SKM-1 treated with dmso at 0.1 percent for 144 hours (cell line): ENCODE measurements around the gene ABHD8.

Experiments used
- DNase-seq: peaks from one replicate; lab custom pipeline; 2025; ENCODE audit not compliant: unreplicated experiment; lab: John Stamatoyannopoulos, UW

ABHD8 gene, protein sequence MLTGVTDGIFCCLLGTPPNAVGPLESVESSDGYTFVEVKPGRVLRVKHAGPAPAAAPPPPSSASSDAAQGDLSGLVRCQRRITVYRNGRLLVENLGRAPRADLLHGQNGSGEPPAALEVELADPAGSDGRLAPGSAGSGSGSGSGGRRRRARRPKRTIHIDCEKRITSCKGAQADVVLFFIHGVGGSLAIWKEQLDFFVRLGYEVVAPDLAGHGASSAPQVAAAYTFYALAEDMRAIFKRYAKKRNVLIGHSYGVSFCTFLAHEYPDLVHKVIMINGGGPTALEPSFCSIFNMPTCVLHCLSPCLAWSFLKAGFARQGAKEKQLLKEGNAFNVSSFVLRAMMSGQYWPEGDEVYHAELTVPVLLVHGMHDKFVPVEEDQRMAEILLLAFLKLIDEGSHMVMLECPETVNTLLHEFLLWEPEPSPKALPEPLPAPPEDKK

GRCh38 chr19:17303167-17303939 is at the start of gene ABHD8:
TSS of gene ABHD8 (minus strand) at chr19:17303425. CDS start at chr19:17301616, 1,809 bp downstream.
- DNase-seq: peak; percentile 95

DNA sequence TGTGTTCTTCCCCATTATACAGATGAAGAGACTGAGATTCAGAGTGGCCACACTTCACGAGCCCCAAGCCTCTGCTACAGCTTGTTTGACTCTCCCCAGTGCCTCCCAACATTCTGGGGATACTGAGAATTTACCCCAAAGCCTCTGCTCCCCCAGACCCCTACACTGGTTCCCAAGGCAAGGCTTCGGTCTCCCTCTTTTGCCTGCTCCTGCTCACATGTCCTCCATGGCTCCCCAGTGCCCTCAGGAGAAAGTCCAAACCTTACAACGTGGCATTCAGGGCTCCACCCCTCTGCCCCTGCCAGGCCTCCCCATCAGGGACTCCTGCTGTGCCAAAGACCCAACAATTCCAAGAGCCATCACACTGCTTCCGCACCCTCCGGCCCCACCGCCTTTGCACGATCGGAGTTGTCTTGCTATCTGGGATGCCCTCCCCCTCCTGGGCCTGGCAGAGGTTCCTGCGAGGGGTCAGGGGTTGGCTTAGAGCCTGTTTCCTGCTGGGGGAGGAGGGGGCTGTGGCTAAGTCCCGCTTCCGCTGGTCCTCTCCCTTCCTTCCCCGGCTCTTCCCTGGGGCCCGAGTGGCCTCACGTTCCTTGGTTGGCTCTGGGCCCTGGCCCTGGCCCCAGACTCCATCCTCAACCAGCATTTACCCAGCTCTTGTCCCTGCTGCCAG is 49.5 kb upstream of the ABHD8 start:
- no peak for DNase-seq

GRCh38 chr19:17351815-17352435 is 48.7 kb upstream of the ABHD8 start:
- DNase-seq: no peak

- no peak for DNase-seq
These were observed 45.5 kb upstream of the ABHD8 start for GRCh38 chr19:17348700-17349099.

- no peak for DNase-seq
These were observed 44.7 kb upstream of the ABHD8 start for GRCh38 chr19:17347877-17348276.

DNA sequence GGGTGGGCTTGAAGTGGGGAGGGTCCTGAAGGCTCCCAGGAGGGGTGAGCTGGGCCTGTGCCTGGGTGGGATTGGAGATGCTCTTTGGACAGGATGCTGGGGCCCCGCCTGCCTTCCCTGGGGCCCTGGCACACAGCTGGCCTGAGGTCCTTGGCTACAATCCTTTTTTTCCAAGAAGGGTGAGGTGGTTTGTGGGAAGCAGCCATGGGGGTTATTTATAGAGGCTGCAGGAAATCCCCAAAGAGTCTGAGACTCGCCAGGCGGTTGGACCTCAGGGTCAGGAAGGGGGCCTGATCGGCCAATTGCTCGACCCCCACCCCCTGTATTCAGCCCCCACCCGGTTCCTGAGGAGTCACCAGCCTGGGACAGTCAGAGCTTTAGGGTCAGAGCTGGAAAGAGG is 44.1 kb upstream of the ABHD8 start:
- DNase-seq: no peak

DNA sequence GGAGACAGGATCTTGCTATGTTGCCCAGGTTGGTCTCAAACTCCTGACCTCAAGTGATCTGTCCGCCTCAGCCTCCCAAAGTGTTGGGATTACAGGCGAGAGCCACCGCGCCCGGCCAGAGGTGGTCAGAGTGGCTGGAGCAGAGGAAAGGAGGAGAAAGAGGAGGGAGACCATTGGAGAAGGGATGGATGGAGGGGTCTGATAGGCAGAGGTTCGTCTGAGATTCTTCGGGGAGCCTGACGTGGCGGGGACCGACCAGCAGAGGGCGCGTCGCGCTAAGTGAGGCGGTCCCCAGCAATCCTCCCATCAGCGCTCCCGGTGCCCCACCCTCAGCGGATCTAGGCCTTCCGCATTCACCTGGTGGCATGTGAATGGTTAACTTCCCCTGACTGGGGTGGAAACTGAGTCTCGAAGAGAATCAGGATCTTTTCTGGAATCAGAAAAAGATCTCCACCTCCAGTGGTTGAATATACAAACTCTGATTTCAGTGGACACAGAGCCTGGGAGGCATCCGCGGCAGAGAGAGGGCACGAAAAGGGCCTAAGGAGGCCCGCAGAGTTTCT is 43.0 kb upstream of the ABHD8 start:
- peak; percentile 60 for DNase-seq

GRCh38 chr19:17341845-17342244 is 38.6 kb upstream of the ABHD8 start:
- no peak for DNase-seq

GRCh38 chr19:17341386-17341785 is 38.2 kb upstream of the ABHD8 start:
- DNase-seq: no peak

DNA sequence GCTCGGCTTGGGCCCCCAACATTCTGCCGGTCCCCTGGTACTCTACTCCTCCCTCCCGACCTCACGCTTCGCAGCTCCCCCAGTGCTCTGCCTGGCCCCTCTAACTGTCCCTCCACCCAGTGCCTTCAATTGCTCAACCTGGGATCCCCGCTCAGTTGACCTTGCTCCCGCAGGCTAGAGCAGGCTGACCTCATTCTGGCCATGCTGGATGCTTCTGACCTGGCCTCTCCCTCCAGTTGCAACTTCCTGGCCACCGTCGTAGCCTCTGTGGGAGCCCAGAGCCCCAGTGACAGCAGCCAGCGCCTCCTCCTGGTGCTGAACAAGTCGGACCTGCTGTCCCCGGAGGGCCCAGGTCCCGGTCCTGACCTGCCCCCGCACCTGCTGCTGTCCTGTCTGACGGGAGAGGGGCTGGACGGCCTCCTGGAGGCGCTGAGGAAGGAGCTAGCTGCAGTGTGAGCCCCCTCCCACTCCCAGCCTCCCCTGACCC is 37.7 kb upstream of the ABHD8 start:
- no peak for DNase-seq

DNA sequence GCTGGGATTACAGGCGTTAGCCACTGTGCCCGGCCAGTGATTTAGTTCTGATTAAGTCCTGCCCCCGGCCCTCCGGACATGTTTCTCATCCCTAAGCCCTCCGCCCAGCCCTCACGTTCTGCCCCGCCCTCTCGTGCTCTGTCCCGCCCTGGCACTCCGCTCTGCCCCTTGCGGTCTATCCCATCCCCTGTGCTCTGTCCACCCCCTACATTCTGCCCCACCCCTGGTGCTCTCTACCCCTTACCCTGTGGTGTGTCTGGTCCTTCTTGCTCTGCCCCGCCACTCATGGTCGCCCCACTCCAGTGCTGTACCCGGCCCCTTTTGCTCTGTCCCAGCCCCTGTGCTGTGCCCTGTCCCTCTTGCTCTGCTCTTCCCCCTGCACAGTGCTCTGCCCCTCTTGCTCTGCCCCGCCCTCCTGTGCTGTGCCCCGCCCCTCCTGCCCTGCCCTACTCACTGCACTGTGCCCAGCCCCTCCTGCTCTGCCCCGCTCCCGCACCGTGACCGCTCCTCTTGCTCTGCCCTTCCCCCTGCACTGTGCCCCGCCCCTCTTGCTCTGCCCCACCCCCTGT is 37.2 kb upstream of the ABHD8 start:
- DNase-seq: no peak

GRCh38 chr19:17339088-17339741 is 36.0 kb upstream of the ABHD8 start:
- DNase-seq: no peak

GRCh38 chr19:17338433-17339078 is 35.3 kb upstream of the ABHD8 start:
- no peak for DNase-seq

DNA sequence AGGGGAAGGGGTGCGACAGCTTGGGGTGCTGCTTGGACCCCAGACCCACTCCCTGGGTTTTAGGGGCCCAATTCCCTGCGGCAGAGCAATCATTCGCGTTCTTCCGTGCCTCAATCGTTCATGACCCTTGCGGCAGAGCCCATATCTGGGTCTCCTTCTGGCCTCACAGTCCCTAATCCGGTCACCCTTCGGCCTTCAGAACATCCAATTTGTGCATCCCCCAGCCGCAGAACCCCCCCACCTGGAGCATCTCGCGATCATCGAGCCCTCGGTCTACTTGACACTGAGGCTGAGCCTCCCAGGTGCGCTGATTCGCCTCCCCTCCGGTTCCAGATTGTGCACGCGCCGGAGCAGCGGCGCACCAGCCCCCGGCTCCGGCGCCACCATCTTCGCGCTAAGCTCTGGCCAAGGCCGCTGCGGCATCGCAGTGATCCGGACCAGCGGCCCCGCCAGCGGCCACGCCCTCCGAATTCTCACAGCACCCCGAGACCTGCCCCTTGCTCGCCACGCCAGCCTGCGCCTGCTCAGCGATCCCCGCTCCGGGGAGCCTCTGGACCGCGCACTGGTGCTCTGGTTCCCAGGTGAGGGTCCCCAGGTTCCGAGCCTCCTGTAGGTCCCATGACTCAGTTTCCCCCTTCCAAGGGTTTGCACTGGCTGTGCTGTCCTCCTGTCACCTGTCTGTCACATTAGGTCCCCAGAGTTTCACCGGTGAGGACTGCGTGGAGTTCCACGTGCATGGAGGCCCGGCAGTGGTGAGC is 34.6 kb upstream of the ABHD8 start:
- no peak for DNase-seq

DNA sequence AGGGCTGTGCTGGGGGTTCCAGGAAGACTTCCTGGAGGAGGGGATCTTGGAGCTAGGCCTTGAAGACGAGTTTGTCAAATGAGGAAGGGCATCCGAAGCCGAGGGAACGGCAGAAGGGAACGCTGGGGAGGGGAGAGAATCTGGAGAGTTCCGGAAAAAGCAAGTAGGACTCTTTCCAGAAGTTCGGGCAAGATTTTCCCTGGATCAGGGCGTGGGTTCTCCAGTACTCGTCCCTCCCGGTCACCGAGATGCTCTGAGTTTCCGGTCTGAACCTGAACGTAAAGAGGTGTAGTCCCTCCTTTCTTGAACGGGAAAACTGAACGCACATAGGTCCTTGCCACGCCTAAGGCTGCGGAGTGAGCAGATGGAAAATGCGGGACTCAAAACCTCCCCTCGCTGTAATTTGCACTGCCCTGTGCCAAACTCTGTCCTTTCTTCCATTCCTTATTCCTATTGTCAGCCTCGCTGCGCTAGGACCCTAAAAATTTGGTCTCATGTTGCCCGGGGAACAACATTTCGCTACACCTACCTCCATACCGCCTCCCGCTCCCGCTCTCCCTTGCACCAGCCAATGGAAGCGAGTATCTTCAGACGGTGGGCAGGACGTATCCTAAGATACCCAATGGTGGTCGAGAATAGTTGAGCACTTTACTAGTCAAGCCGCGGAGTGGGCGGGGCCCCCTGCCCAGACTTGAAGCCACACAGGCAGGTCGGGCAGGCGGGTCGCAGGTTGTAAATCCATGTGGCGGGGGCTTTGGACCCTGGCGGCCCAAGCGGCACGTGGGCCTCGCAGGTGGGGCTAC is 33.8 kb upstream of the ABHD8 start, which contains the start of gene GTPBP3:
Gene GTPBP3 (plus strand): TSS at position 682 of the 803 bp plus-strand sequence. CDS start 59 bp downstream, at position 741.
- DNase-seq: peak; percentile 99

DNA sequence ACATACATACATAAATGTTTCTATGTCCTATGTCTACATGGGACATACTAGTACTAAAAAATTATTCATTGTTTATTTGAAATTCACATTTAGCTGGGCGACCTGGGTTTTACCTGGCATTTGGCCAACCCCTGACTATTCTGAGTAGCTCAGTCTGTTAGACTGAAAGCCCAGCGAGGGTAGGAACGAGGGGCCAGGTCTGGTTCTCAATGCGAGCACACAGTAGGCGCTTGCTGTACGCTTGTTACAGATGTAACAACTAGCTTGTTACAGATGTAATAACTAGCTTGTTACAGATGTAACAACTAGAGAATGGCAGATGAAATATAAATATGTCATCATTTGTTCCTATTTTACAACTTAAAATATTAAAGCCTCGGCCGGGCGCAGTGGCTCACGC is 32.4 kb upstream of the ABHD8 start:
- no peak for DNase-seq
